HCT116 (cell line): ENCODE data around the gene ZNF777. TPM values are rescaled to one million over a fixed set of nuclear protein-coding genes. Genes with fewer than 3 reads are reported as not detected.
"Not testable (repeated sequence)": the region's sequence is repeated elsewhere in the genome, so short reads cannot be mapped to it uniquely, and the experiment has no call there.

ENCODE experiments used
- ATAC-seq: fragments of 200-7000 bp; cut with Tn5 transposase; 2 replicates; pipeline ENCODE4 v1.9.1; 2020; ENCODE audit warnings: mild to moderate bottlenecking, moderate library complexity
- BruUV-seq: library from RNA; stranded (reverse); fragments of 400-500 nt; replicated peaks from 2 replicates; lab custom pipeline; 2021; lab: Mats Ljungman, UMichigan
- CTCF ChIA-PET: fragments of 300-600 bp; sonication (Branson Sonifier 250); formaldehyde crosslinking; loops from one replicate; lab custom pipeline; 2021; ENCODE audit warnings: antibody characterized with exemption; lab: Charles Lee
- POLR2A ChIA-PET: fragments of 300-600, 350-600 bp; sonication (Branson Sonifier 250); formaldehyde crosslinking; loops from one replicate; lab custom pipeline; 2021; ENCODE audit warnings: antibody characterized with exemption; lab: Charles Lee
- RAD21 ChIA-PET, 2 experiments: fragments of 300-600 bp; sonication (Branson Sonifier 250); formaldehyde crosslinking; loops; one replicate each; lab custom pipeline; 2023; ENCODE audit warnings: low total read pairs in 2 of 2; ENCODE audit not compliant: uncharacterized antibody in 2 of 2, unreplicated experiment in 2 of 2, low non-redundant PET in 1 of 2; lab: Charles Lee
- DNase-seq: peaks from one replicate; pipeline ENCODE4 v3.0.0-alpha.2; 2010; ENCODE audit warnings: low read depth, low spot score
- H2AFZ ChIP-seq: fragments of 200-600 bp; shearing (Covaris generic), sonication (generic); 2 replicates; pipeline ENCODE4 v1.6.1; 2017; ENCODE audit warnings: low read depth, mixed run types, mixed read lengths, antibody characterized with exemption, low read length; ENCODE audit not compliant: poor library complexity, severe bottlenecking
- H3K27ac ChIP-seq: 2 replicates; pipeline ENCODE4 v1.5.1; 2012; ENCODE audit warnings: low read depth, low read length
- H3K27me3 ChIP-seq: fragments of 200-600 bp; sonication (generic); 2 replicates; pipeline ENCODE4 v1.6.1; 2016; ENCODE audit warnings: mixed run types, low read length, mixed read lengths; ENCODE audit not compliant: insufficient read depth
- H3K36me3 ChIP-seq, 2 experiments: fragments of 200-500 bp in 1 of 2; fragments of 200-600 bp in 1 of 2; sonication (Bioruptor generic) in 1 of 2; sonication (generic) in 1 of 2; 2 replicates each; pipeline versions ENCODE4 v1.5.1 to v1.6.1; 2014 to 2016; ENCODE audit warnings: low read length in 2 of 2, inconsistent platforms in 1 of 2, mixed read lengths in 1 of 2, mixed run types in 1 of 2; ENCODE audit not compliant: insufficient read depth in 2 of 2, control insufficient read depth in 1 of 2
- H3K4me1 ChIP-seq, 2 experiments: fragments of 200-600 bp in 1 of 2; sonication (generic) in 1 of 2; 2 replicates each; pipeline versions ENCODE4 v1.5.1 to v1.6.1; 2012 to 2017; ENCODE audit warnings: low read length in 2 of 2, inconsistent platforms in 1 of 2, mild to moderate bottlenecking in 1 of 2, mixed read lengths in 1 of 2, mixed run types in 1 of 2, moderate library complexity in 1 of 2; ENCODE audit not compliant: insufficient read depth in 2 of 2, control insufficient read depth in 1 of 2
- H3K4me2 ChIP-seq: fragments of 200-600 bp; sonication (generic); 2 replicates; pipeline ENCODE4 v1.6.1; 2017; ENCODE audit warnings: mixed run types, low read length, mixed read lengths
- H3K4me3 ChIP-seq, 2 experiments: fragments of 200-600 bp in 1 of 2; sonication (generic) in 1 of 2; replicated peaks in 1 of 2; 2 replicates each; pipeline ENCODE4 v1.5.1; 2011 to 2016; ENCODE audit warnings: low read length in 2 of 2, control low read depth in 1 of 2, low read depth in 1 of 2, mild to moderate bottlenecking in 1 of 2, mixed read lengths in 1 of 2, mixed run types in 1 of 2
- H3K79me2 ChIP-seq: fragments of 200-600 bp; sonication (generic); 2 replicates; pipeline ENCODE4 v1.6.1; 2017; ENCODE audit warnings: mild to moderate bottlenecking, mixed run types, low read length, moderate library complexity, mixed read lengths; ENCODE audit not compliant: insufficient read depth
- H3K9ac ChIP-seq: fragments of 200-600 bp; sonication (generic); 2 replicates; pipeline ENCODE4 v1.6.1; 2016; ENCODE audit warnings: low read length, mixed read lengths
- H3K9me2 ChIP-seq: fragments of 200-600 bp; sonication (generic), shearing (Covaris generic); 2 replicates; pipeline ENCODE4 v1.6.1; 2017; ENCODE audit warnings: mixed run types, mild to moderate bottlenecking, moderate library complexity; ENCODE audit not compliant: insufficient read depth
- H3K9me3 ChIP-seq, 2 experiments: fragments of 200-500 bp in 1 of 2; fragments of 200-600 bp in 1 of 2; sonication (Bioruptor generic) in 1 of 2; sonication (generic) in 1 of 2; 2 replicates each; pipeline ENCODE4 v1.6.1; 2014 to 2017; ENCODE audit warnings: low read length in 2 of 2, mixed read lengths in 2 of 2, inconsistent platforms in 1 of 2, low read depth in 1 of 2, mild to moderate bottlenecking in 1 of 2, mixed run types in 1 of 2, moderate library complexity in 1 of 2; ENCODE audit not compliant: control insufficient read depth in 1 of 2, insufficient read depth in 1 of 2
- H4K20me1 ChIP-seq: fragments of 200-600 bp; sonication (generic), shearing (Covaris generic); 2 replicates; pipeline ENCODE4 v1.6.1; 2017; ENCODE audit warnings: mixed run types, mild to moderate bottlenecking, moderate library complexity; ENCODE audit not compliant: insufficient read depth
- CBX3 ChIP-seq: IDR thresholded peaks from 2 replicates; pipeline ENCODE4 v1.6.1; 2012; ENCODE audit warnings: low read depth
- CEBPB ChIP-seq: IDR thresholded peaks from 2 replicates; pipeline ENCODE4 v1.6.1; 2012; ENCODE audit warnings: low read depth
- EGR1 ChIP-seq: IDR thresholded peaks from 2 replicates; pipeline ENCODE4 v1.6.1; 2012; ENCODE audit warnings: low read depth
- EZH2 ChIP-seq: fragments of 200-600 bp; sonication (generic); IDR thresholded peaks from 2 replicates; pipeline ENCODE4 v1.6.1; 2017; ENCODE audit warnings: antibody characterized with exemption, mixed run types
- REST ChIP-seq: IDR thresholded peaks from 2 replicates; pipeline ENCODE4 v1.6.1; 2012; ENCODE audit warnings: low read depth
- SIN3A ChIP-seq: IDR thresholded peaks from 2 replicates; pipeline ENCODE4 v1.6.1; 2012; ENCODE audit warnings: low read depth
- SP1 ChIP-seq: IDR thresholded peaks from 2 replicates; pipeline ENCODE4 v1.6.1; 2012; ENCODE audit warnings: low read depth
- YY1 ChIP-seq: IDR thresholded peaks from 2 replicates; pipeline ENCODE4 v1.6.1; 2011; ENCODE audit warnings: low read length, low read depth, moderate library complexity, mild to moderate bottlenecking; ENCODE audit not compliant: insufficient replicate concordance; ENCODE audit errors: extremely low read depth
- ZFX ChIP-seq: fragments of 450-650 bp; IDR thresholded peaks from 2 replicates; pipeline ENCODE4 v1.6.1; 2017
- ZNF274 ChIP-seq: fragments of 200-500 bp; sonication (Bioruptor generic); IDR thresholded peaks from 2 replicates; pipeline ENCODE4 v1.6.1; 2014; ENCODE audit warnings: mild to moderate bottlenecking, low read depth, low read length, inconsistent platforms
- intact Hi-C: fragments of 100-400 bp; cut with micrococcal nuclease; formaldehyde crosslinking; loops from 2 replicates; pipeline ENCODE4 v1.10.0; 2022
- total RNA-seq: library from RNA; stranded (reverse); gene quantifications from one replicate; pipeline ENCODE4 v1.2.1, GENCODE V29; 2021; ENCODE audit not compliant: unreplicated experiment
- TF ChIP-seq, protein P1 (sequence below): IDR thresholded peaks from 2 replicates; pipeline ENCODE4 v1.6.1; 2012
- TF ChIP-seq, protein P2 (sequence below), 3 experiments: fragments of 200-600 bp in 1 of 3; sonication (generic) in 1 of 3; IDR thresholded peaks in 2 of 3; conservative IDR thresholded peaks in 1 of 3; 2 replicates each; pipeline ENCODE4 v1.5.1; 2012 to 2017; ENCODE audit warnings: low read depth in 2 of 3, low read length in 2 of 3, antibody characterized with exemption in 1 of 3, borderline replicate concordance in 1 of 3, control low read depth in 1 of 3, mild to moderate bottlenecking in 1 of 3, mixed read lengths in 1 of 3, mixed run types in 1 of 3, moderate library complexity in 1 of 3; ENCODE audit not compliant: insufficient read depth in 1 of 3

Gene ZNF777
- total RNA-seq, 1 experiment from 2014 or later, result 15.6 TPM

GRCh38 chr7:149397470-149398043, 63.3 kb downstream of the ZNF777 start:
- no peak for DNase-seq
- H3K27ac ChIP-seq, result no peak overlapping the region
- no peak for ATAC-seq
- H4K20me1 ChIP-seq, result no peaks in the 10 kb centered on the region
- no peak overlapping the region for H3K4me2 ChIP-seq
- RAD21 ChIA-PET, result no interaction called here
- no peaks in the 10 kb centered on the region for H3K4me1 ChIP-seq
- no peaks in the 10 kb centered on the region for H3K9me2 ChIP-seq
- POLR2A ChIA-PET, result no interaction called here
- no peak overlapping the region for H3K4me3 ChIP-seq
- BruUV-seq, result no TSS peak
- no peak overlapping the region for H2AFZ ChIP-seq
- TF ChIP-seq ZNF274, result no peak
- TF ChIP-seq YY1, result no peak
- no peak for TF ChIP-seq CEBPB
- no peak for TF ChIP-seq REST
- TF ChIP-seq SP1, result no peak
- TF ChIP-seq, protein P1, sequence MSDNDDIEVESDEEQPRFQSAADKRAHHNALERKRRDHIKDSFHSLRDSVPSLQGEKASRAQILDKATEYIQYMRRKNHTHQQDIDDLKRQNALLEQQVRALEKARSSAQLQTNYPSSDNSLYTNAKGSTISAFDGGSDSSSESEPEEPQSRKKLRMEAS, result no peak
- no peak for TF ChIP-seq SIN3A
- no peak for TF ChIP-seq EGR1
- TF ChIP-seq EZH2, result no peak
- TF ChIP-seq ZFX, result no peak
- TF ChIP-seq CBX3, result no peak
- TF ChIP-seq, protein P2, sequence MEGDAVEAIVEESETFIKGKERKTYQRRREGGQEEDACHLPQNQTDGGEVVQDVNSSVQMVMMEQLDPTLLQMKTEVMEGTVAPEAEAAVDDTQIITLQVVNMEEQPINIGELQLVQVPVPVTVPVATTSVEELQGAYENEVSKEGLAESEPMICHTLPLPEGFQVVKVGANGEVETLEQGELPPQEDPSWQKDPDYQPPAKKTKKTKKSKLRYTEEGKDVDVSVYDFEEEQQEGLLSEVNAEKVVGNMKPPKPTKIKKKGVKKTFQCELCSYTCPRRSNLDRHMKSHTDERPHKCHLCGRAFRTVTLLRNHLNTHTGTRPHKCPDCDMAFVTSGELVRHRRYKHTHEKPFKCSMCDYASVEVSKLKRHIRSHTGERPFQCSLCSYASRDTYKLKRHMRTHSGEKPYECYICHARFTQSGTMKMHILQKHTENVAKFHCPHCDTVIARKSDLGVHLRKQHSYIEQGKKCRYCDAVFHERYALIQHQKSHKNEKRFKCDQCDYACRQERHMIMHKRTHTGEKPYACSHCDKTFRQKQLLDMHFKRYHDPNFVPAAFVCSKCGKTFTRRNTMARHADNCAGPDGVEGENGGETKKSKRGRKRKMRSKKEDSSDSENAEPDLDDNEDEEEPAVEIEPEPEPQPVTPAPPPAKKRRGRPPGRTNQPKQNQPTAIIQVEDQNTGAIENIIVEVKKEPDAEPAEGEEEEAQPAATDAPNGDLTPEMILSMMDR (IDR thresholded peaks at IDR 0.05 in 2 of 3, conservative IDR thresholded peaks at IDR 0.05 in 1 of 3; ENCODE audit: borderline replicate concordance in 1 of 3, insufficient read depth in 1 of 3, low read depth in 2 of 3, low read length in 2 of 3), result no peak
- TF ChIP-seq, all 23 proteins: peak for 0
- Histone ChIP-seq H3K36me3 (no peaks in the 10 kb centered on the region), H3K9me3 (peaks cover 4% of the 10 kb centered on the region in 2 experiments; a peak in 2 of 4 replicates), H3K27me3 (no peaks in the 10 kb centered on the region), H3K9ac (no peak overlapping the region), H3K79me2 (no peaks in the 10 kb centered on the region)
- CTCF ChIA-PET, result no interaction called here
- intact Hi-C loops, result no loop called here

GRCh38 chr7:149388550-149389335, 72.1 kb downstream of the ZNF777 start:
- DNase-seq, H3K36me3 ChIP-seq, H3K4me2 ChIP-seq, ATAC-seq, H3K27ac ChIP-seq, H3K9me2 ChIP-seq, H3K27me3 ChIP-seq, H3K4me1 ChIP-seq, H3K9me3 ChIP-seq, intact Hi-C loops, H2AFZ ChIP-seq, CTCF ChIA-PET, H3K79me2 ChIP-seq, BruUV-seq, H4K20me1 ChIP-seq, H3K9ac ChIP-seq, H3K4me3 ChIP-seq, RAD21 ChIA-PET, POLR2A ChIA-PET: not testable (repeated sequence)
